ENCODE data around the gene COX10.
"Not testable (repeated sequence)": the region's sequence is repeated elsewhere in the genome, so short reads cannot be mapped to it uniquely, and the experiment has no call there.

Gene COX10

GRCh38 chr17:14212401-14212800 is 143.1 kb downstream of the COX10 start:
- ChIA-PET CTCF (interaction anchor here (0.8 to 1.5 kb wide), 5 partner anchors 81 to 715 kb away, joined by 3 to 7 read pairs (median 4); partner anchors contain the start of gene HS3ST3B1), POLR2A (interaction anchor here (1.2 kb wide), 1 partner anchor 85 kb away, joined by 4 read pairs; no protein-coding TSS in a partner anchor)
- Histone ChIP-seq H3K27ac (ENCODE audit: insufficient read depth in 1 of 2, low read depth in 1 of 2, low read length in 2 of 2, poor library complexity in 1 of 2, severe bottlenecking in 2 of 2) (no peak overlapping the region), H3K9me3 (ENCODE audit: control extremely low read depth in 1 of 5, control insufficient read depth in 4 of 5, insufficient read depth in 2 of 5, low read depth in 1 of 5, low read length in 4 of 5) (peaks cover 0 to 4% (median 2%) of the 10 kb centered on the region in 5 experiments), H3K27me3 (replicated peaks in 2 of 5; ENCODE audit: control insufficient read depth in 4 of 5, insufficient read depth in 5 of 5, low read length in 4 of 5) (no peaks in the 10 kb centered on the region), H3K4me3 (ENCODE audit: control insufficient read depth in 1 of 7, extremely low read depth in 1 of 7, insufficient read depth in 4 of 7, low read depth in 2 of 7, low read length in 6 of 7) (no peak overlapping the region), H3K4me1 (ENCODE audit: control extremely low read depth in 1 of 4, control insufficient read depth in 4 of 4, insufficient read depth in 4 of 4, low read length in 3 of 4) (peaks cover 0 to 9% (median 5%) of the 10 kb centered on the region in 4 experiments), H3K36me3 (ENCODE audit: control insufficient read depth in 4 of 4, insufficient read depth in 4 of 4, low read length in 3 of 4) (peaks cover 0 to 27% (median 9%) of the 10 kb centered on the region in 4 experiments)
- 99% methylated on average over 8 of the region's 12 CpGs for WGBS (ENCODE audit: insufficient coverage)
- DNase-seq, result no peak

GRCh38 chr17:14214271-14214670 is 145.0 kb downstream of the COX10 start:
- Histone ChIP-seq H3K27me3 (replicated peaks in 2 of 5; ENCODE audit: control insufficient read depth in 4 of 5, insufficient read depth in 5 of 5, low read length in 4 of 5) (no peaks in the 10 kb centered on the region), H3K4me1 (ENCODE audit: control extremely low read depth in 1 of 4, control insufficient read depth in 4 of 4, insufficient read depth in 4 of 4, low read length in 3 of 4) (peaks cover 0 to 9% (median 5%) of the 10 kb centered on the region in 4 experiments), H3K4me3 (ENCODE audit: control insufficient read depth in 1 of 7, extremely low read depth in 1 of 7, insufficient read depth in 4 of 7, low read depth in 2 of 7, low read length in 6 of 7) (no peak overlapping the region), H3K27ac (ENCODE audit: insufficient read depth in 1 of 2, low read depth in 1 of 2, low read length in 2 of 2, poor library complexity in 1 of 2, severe bottlenecking in 2 of 2) (no peak overlapping the region), H3K9me3 (ENCODE audit: control extremely low read depth in 1 of 5, control insufficient read depth in 4 of 5, insufficient read depth in 2 of 5, low read depth in 1 of 5, low read length in 4 of 5) (peaks cover 0 to 4% (median 2%) of the 10 kb centered on the region in 5 experiments), H3K36me3 (ENCODE audit: control insufficient read depth in 4 of 4, insufficient read depth in 4 of 4, low read length in 3 of 4) (peaks cover 0 to 18% (median 5%) of the 10 kb centered on the region in 4 experiments)
- POLR2A ChIA-PET, result no interaction called here
- CTCF ChIA-PET, result interaction anchor here (1.2 to 2.1 kb wide), 2 partner anchors 11 to 83 kb away, joined by 3 to 7 read pairs; no protein-coding TSS in a partner anchor
- 92% methylated on average over 2 of the region's 2 CpGs for WGBS (ENCODE audit: insufficient coverage)
- peak in 2 of 3 donors; percentile 54 to 69 for DNase-seq

- POLR2A ChIA-PET, result no interaction called here
- H3K4me3 ChIP-seq (ENCODE audit: control insufficient read depth in 1 of 7, extremely low read depth in 1 of 7, insufficient read depth in 4 of 7, low read depth in 2 of 7, low read length in 6 of 7), result no peak overlapping the region
- 98% methylated on average over 4 of the region's 4 CpGs for WGBS (ENCODE audit: insufficient coverage)
- H3K27me3 ChIP-seq (replicated peaks in 2 of 5; ENCODE audit: control insufficient read depth in 4 of 5, insufficient read depth in 5 of 5, low read length in 4 of 5), result no peaks in the 10 kb centered on the region
- no peak overlapping the region for H3K27ac ChIP-seq (ENCODE audit: insufficient read depth in 1 of 2, low read depth in 1 of 2, low read length in 2 of 2, poor library complexity in 1 of 2, severe bottlenecking in 2 of 2)
- H3K4me1 ChIP-seq (ENCODE audit: control extremely low read depth in 1 of 4, control insufficient read depth in 4 of 4, insufficient read depth in 4 of 4, low read length in 3 of 4), result peaks cover 3 to 22% (median 15%) of the 10 kb centered on the region in 4 experiments
- no peak for DNase-seq
- H3K36me3 ChIP-seq (ENCODE audit: control insufficient read depth in 4 of 4, insufficient read depth in 4 of 4, low read length in 3 of 4), result no peaks in the 10 kb centered on the region
- peaks cover 0 to 1% (median 0%) of the 10 kb centered on the region in 5 experiments for H3K9me3 ChIP-seq (ENCODE audit: control extremely low read depth in 1 of 5, control insufficient read depth in 4 of 5, insufficient read depth in 2 of 5, low read depth in 1 of 5, low read length in 4 of 5)
- CTCF ChIA-PET, result interaction anchor here (1.2 kb wide), 1 partner anchor 23 kb away, joined by 3 read pairs; no protein-coding TSS in a partner anchor
Measured at GRCh38 chr17:14222611-14223010, 153.3 kb downstream of the COX10 start.

GRCh38 chr17:14225254-14225980 is 156.1 kb downstream of the COX10 start:
- peaks cover 0 to 1% (median 0%) of the 10 kb centered on the region in 5 experiments for H3K9me3 ChIP-seq (ENCODE audit: control extremely low read depth in 1 of 5, control insufficient read depth in 4 of 5, insufficient read depth in 2 of 5, low read depth in 1 of 5, low read length in 4 of 5)
- ChIA-PET CTCF (no interaction called here), POLR2A (no interaction called here)
- peak overlapping the region in 3 of 7 experiments; percentile 9 to 48 (median 27) for H3K4me3 ChIP-seq (ENCODE audit: control insufficient read depth in 1 of 7, extremely low read depth in 1 of 7, insufficient read depth in 4 of 7, low read depth in 2 of 7, low read length in 6 of 7)
- peak overlapping the region in 1 of 2 experiments; percentile 22 for H3K27ac ChIP-seq (ENCODE audit: insufficient read depth in 1 of 2, low read depth in 1 of 2, low read length in 2 of 2, poor library complexity in 1 of 2, severe bottlenecking in 2 of 2)
- no peaks in the 10 kb centered on the region for H3K27me3 ChIP-seq (replicated peaks in 2 of 5; ENCODE audit: control insufficient read depth in 4 of 5, insufficient read depth in 5 of 5, low read length in 4 of 5)
- WGBS (ENCODE audit: insufficient coverage), result 0% methylated on average over 2 of the region's 10 CpGs
- DNase-seq, result peak in 2 of 3 donors; percentile 40 to 58
- no peaks in the 10 kb centered on the region for H3K36me3 ChIP-seq (ENCODE audit: control insufficient read depth in 4 of 4, insufficient read depth in 4 of 4, low read length in 3 of 4)
- H3K4me1 ChIP-seq (ENCODE audit: control extremely low read depth in 1 of 4, control insufficient read depth in 4 of 4, insufficient read depth in 4 of 4, low read length in 3 of 4), result peaks cover 3 to 22% (median 15%) of the 10 kb centered on the region in 4 experiments

DNA sequence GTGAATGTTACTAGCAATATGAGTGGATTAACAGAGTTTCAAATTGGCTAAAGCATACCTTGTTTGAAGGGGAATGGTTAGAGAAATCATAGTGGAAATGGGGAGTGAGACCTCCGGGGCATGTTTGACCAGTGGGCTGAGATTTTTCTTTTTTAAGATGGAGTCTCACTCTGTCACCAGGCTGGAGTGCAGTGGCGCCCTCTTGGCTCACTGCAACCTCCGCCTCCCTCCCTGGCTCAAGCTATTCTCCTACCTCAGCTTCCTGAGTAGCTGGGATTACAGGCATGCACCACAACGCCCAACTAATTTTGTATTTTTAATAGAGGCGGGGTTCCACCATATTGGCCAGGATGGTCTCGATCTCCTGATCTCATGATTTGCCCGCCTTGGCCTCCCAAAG is 157.7 kb downstream of the COX10 start:
- no peaks in the 10 kb centered on the region for H3K9me3 ChIP-seq (ENCODE audit: control extremely low read depth in 1 of 5, control insufficient read depth in 4 of 5, insufficient read depth in 2 of 5, low read depth in 1 of 5, low read length in 4 of 5)
- CTCF ChIA-PET, result interaction anchor here (0.6 kb wide), 1 partner anchor 477 kb away, joined by 3 read pairs; no protein-coding TSS in a partner anchor
- no peak overlapping the region for H3K4me3 ChIP-seq (ENCODE audit: control insufficient read depth in 1 of 7, extremely low read depth in 1 of 7, insufficient read depth in 4 of 7, low read depth in 2 of 7, low read length in 6 of 7)
- POLR2A ChIA-PET, result no interaction called here
- 97% methylated on average over 5 of the region's 7 CpGs for WGBS (ENCODE audit: insufficient coverage)
- H3K36me3 ChIP-seq (ENCODE audit: control insufficient read depth in 4 of 4, insufficient read depth in 4 of 4, low read length in 3 of 4), result no peaks in the 10 kb centered on the region
- H3K27me3 ChIP-seq (replicated peaks in 2 of 5; ENCODE audit: control insufficient read depth in 4 of 5, insufficient read depth in 5 of 5, low read length in 4 of 5), result no peaks in the 10 kb centered on the region
- no peak overlapping the region for H3K27ac ChIP-seq (ENCODE audit: insufficient read depth in 1 of 2, low read depth in 1 of 2, low read length in 2 of 2, poor library complexity in 1 of 2, severe bottlenecking in 2 of 2)
- peaks cover 3 to 22% (median 15%) of the 10 kb centered on the region in 4 experiments for H3K4me1 ChIP-seq (ENCODE audit: control extremely low read depth in 1 of 4, control insufficient read depth in 4 of 4, insufficient read depth in 4 of 4, low read length in 3 of 4)
- no peak for DNase-seq

GRCh38 chr17:14228903-14229302 is 159.6 kb downstream of the COX10 start:
- H3K27ac ChIP-seq (ENCODE audit: insufficient read depth in 1 of 2, low read depth in 1 of 2, low read length in 2 of 2, poor library complexity in 1 of 2, severe bottlenecking in 2 of 2), result no peak overlapping the region
- no peaks in the 10 kb centered on the region for H3K27me3 ChIP-seq (replicated peaks in 2 of 5; ENCODE audit: control insufficient read depth in 4 of 5, insufficient read depth in 5 of 5, low read length in 4 of 5)
- no peaks in the 10 kb centered on the region for H3K36me3 ChIP-seq (ENCODE audit: control insufficient read depth in 4 of 4, insufficient read depth in 4 of 4, low read length in 3 of 4)
- ChIA-PET POLR2A (no interaction called here), CTCF (no interaction called here)
- H3K9me3 ChIP-seq (ENCODE audit: control extremely low read depth in 1 of 5, control insufficient read depth in 4 of 5, insufficient read depth in 2 of 5, low read depth in 1 of 5, low read length in 4 of 5), result no peaks in the 10 kb centered on the region
- H3K4me1 ChIP-seq (ENCODE audit: control extremely low read depth in 1 of 4, control insufficient read depth in 4 of 4, insufficient read depth in 4 of 4, low read length in 3 of 4), result peaks cover 3 to 22% (median 15%) of the 10 kb centered on the region in 4 experiments
- H3K4me3 ChIP-seq (ENCODE audit: control insufficient read depth in 1 of 7, extremely low read depth in 1 of 7, insufficient read depth in 4 of 7, low read depth in 2 of 7, low read length in 6 of 7), result no peak overlapping the region
- 87% methylated on average over 3 of the region's 4 CpGs for WGBS (ENCODE audit: insufficient coverage)
- no peak for DNase-seq

DNA sequence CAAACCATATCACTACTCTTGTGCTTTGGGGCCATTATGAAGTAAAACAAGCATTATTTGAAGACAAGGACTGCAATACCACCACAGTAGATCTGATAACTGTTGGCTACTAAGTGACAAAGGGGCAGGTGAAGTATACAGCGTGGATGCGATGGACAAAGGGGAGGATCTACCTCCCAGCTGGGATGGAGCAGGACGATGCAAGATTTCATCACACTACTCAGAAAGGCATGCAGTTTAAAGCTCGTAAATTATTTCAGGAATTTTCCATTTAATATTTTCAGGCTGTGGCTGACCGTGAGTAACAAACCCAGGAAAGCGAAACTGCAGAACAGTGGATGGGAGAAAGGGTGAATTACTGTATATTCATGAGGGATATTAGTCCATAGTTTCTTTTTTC is 161.9 kb downstream of the COX10 start:
- H3K36me3 ChIP-seq (ENCODE audit: control insufficient read depth in 4 of 4, insufficient read depth in 4 of 4, low read length in 3 of 4); POLR2A ChIA-PET; H3K4me3 ChIP-seq (ENCODE audit: control insufficient read depth in 1 of 7, extremely low read depth in 1 of 7, insufficient read depth in 4 of 7, low read depth in 2 of 7, low read length in 6 of 7); H3K9me3 ChIP-seq (ENCODE audit: control extremely low read depth in 1 of 5, control insufficient read depth in 4 of 5, insufficient read depth in 2 of 5, low read depth in 1 of 5, low read length in 4 of 5); H3K4me1 ChIP-seq (ENCODE audit: control extremely low read depth in 1 of 4, control insufficient read depth in 4 of 4, insufficient read depth in 4 of 4, low read length in 3 of 4); CTCF ChIA-PET; H3K27me3 ChIP-seq (replicated peaks in 2 of 5; ENCODE audit: control insufficient read depth in 4 of 5, insufficient read depth in 5 of 5, low read length in 4 of 5); DNase-seq; H3K27ac ChIP-seq (ENCODE audit: insufficient read depth in 1 of 2, low read depth in 1 of 2, low read length in 2 of 2, poor library complexity in 1 of 2, severe bottlenecking in 2 of 2): not testable (repeated sequence)
- no CpG with 5 or more reads among the region's 6 CpGs for WGBS (ENCODE audit: insufficient coverage)

All from common myeloid progenitor, CD34-positive (primary cell).